NT2/D1 (cell line): ENCODE data around the gene XPNPEP2.

Source experiments
- SUZ12 ChIP-seq: IDR thresholded peaks from 2 replicates; pipeline ENCODE4 v1.6.1; 2011; ENCODE audit not compliant: insufficient read length, insufficient read depth; ENCODE audit errors: extremely low read depth
- YY1 ChIP-seq: IDR thresholded peaks from 2 replicates; pipeline ENCODE4 v1.6.1; 2011; ENCODE audit not compliant: insufficient read length, insufficient read depth
- ZNF274 ChIP-seq: IDR thresholded peaks from 2 replicates; pipeline ENCODE4 v1.6.1; 2011; ENCODE audit warnings: mild to moderate bottlenecking, low read depth, low read length

GRCh38 chrX:129728061-129728460, 10.7 kb upstream of the XPNPEP2 start:
- TF ChIP-seq ZNF274: no peak
- TF ChIP-seq SUZ12: no peak
- TF ChIP-seq YY1: no peak
